Caco-2 (cell line): ENCODE results near the gene ATP23. TPM values are rescaled to one million over a fixed set of nuclear protein-coding genes. Genes with fewer than 3 reads are reported as not detected.

Experiments used
- BruUV-seq: library from RNA; stranded (reverse); fragments of 400-500 nt; replicated peaks from 2 replicates; lab custom pipeline; 2021; lab: Mats Ljungman, UMichigan
- CTCF ChIA-PET: fragments of 300-600 bp; sonication (Branson Sonifier 250); formaldehyde crosslinking; loops from one replicate; lab custom pipeline; 2022; ENCODE audit warnings: antibody characterized with exemption; lab: Charles Lee
- POLR2A ChIA-PET: fragments of 300-600 bp; sonication (Branson Sonifier 250); formaldehyde crosslinking; loops from one replicate; lab custom pipeline; 2022; ENCODE audit warnings: antibody characterized with exemption; lab: Charles Lee
- DNase-seq, 2 experiments: peaks; one replicate each; pipeline versions ENCODE4 v3.0.0 to v3.0.0-alpha.2; 2020 to 2022
- H3K27me3 ChIP-seq: replicated peaks from 2 replicates; pipeline ENCODE4 v1.6.0; 2011; ENCODE audit warnings: low read length; ENCODE audit not compliant: control insufficient read depth, insufficient read depth
- H3K36me3 ChIP-seq: 2 replicates; pipeline ENCODE4 v1.5.1; 2011; ENCODE audit warnings: low read length; ENCODE audit not compliant: control insufficient read depth, insufficient read depth
- H3K4me1 ChIP-seq: fragments of 250-450 bp; sonication (Bioruptor Pico); 2 replicates; pipeline ENCODE4 v1.5.1; 2020; ENCODE audit warnings: mild to moderate bottlenecking
- H3K4me3 ChIP-seq: 2 replicates; pipeline ENCODE4 v1.5.1; 2011; ENCODE audit warnings: low read depth, mild to moderate bottlenecking, control low read depth, low read length
- H3K9me3 ChIP-seq: fragments of 250-450 bp; sonication (Bioruptor Pico); 2 replicates; pipeline ENCODE4 v1.5.1; 2020; ENCODE audit warnings: mild to moderate bottlenecking, moderate library complexity
- H3K27ac Mint-ChIP-seq: one replicate; pipeline ENCODE4 v1.8.0; 2022; ENCODE audit warnings: mixed read lengths; ENCODE audit not compliant: unreplicated experiment
- H3K27me3 Mint-ChIP-seq: one replicate; pipeline ENCODE4 v1.8.0; 2022; ENCODE audit warnings: mixed read lengths; ENCODE audit not compliant: insufficient read depth, unreplicated experiment
- H3K36me3 Mint-ChIP-seq: one replicate; pipeline ENCODE4 v1.8.0; 2022; ENCODE audit warnings: mild to moderate bottlenecking, mixed read lengths; ENCODE audit not compliant: insufficient read depth, unreplicated experiment
- H3K4me1 Mint-ChIP-seq: one replicate; pipeline ENCODE4 v1.8.0; 2022; ENCODE audit warnings: low read depth, mixed read lengths; ENCODE audit not compliant: unreplicated experiment
- H3K4me3 Mint-ChIP-seq: one replicate; pipeline ENCODE4 v1.8.0; 2022; ENCODE audit warnings: mild to moderate bottlenecking, moderate library complexity, mixed read lengths; ENCODE audit not compliant: unreplicated experiment
- H3K9me3 Mint-ChIP-seq: one replicate; pipeline ENCODE4 v1.8.0; 2022; ENCODE audit warnings: mixed read lengths; ENCODE audit not compliant: unreplicated experiment
- intact Hi-C: fragments of 100-400 bp; cut with micrococcal nuclease; formaldehyde crosslinking; loops from one replicate; pipeline ENCODE4 v1.10.0; 2022; ENCODE audit not compliant: unreplicated experiment
- total RNA-seq: library from RNA; stranded (reverse); gene quantifications from 2 replicates; pipeline ENCODE4 v1.2.3, GENCODE V29; 2022
- TF ChIP-seq, protein P1 (sequence below), 2 experiments: fragments of 200-600 bp in 1 of 2; IDR thresholded peaks; 1 replicate in 1 of 2; 2 replicates in 1 of 2; pipeline versions ENCODE4 v1.5.1 to v1.8.0; 2011 to 2022; ENCODE audit warnings: antibody characterized with exemption in 1 of 2, control low read depth in 1 of 2, inconsistent platforms in 1 of 2, low read depth in 1 of 2, low read length in 1 of 2, mild to moderate bottlenecking in 1 of 2, moderate library complexity in 1 of 2; ENCODE audit not compliant: insufficient read depth in 1 of 2, severe bottlenecking in 1 of 2, unreplicated experiment in 1 of 2

ATP23 gene
- total RNA-seq, 1 experiment from 2014 or later, result 6.6 TPM

- Histone ChIP-seq H3K4me1 (no peaks in the 10 kb centered on the region), H3K36me3 (no peaks in the 10 kb centered on the region), H3K9me3 (no peaks in the 10 kb centered on the region), H3K4me3 (no peak overlapping the region), H3K27me3 (no peaks in the 10 kb centered on the region)
- DNase-seq, result no peak
- no peaks in the 10 kb centered on the region for H3K36me3 Mint-ChIP-seq
- TF ChIP-seq, protein P1, sequence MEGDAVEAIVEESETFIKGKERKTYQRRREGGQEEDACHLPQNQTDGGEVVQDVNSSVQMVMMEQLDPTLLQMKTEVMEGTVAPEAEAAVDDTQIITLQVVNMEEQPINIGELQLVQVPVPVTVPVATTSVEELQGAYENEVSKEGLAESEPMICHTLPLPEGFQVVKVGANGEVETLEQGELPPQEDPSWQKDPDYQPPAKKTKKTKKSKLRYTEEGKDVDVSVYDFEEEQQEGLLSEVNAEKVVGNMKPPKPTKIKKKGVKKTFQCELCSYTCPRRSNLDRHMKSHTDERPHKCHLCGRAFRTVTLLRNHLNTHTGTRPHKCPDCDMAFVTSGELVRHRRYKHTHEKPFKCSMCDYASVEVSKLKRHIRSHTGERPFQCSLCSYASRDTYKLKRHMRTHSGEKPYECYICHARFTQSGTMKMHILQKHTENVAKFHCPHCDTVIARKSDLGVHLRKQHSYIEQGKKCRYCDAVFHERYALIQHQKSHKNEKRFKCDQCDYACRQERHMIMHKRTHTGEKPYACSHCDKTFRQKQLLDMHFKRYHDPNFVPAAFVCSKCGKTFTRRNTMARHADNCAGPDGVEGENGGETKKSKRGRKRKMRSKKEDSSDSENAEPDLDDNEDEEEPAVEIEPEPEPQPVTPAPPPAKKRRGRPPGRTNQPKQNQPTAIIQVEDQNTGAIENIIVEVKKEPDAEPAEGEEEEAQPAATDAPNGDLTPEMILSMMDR (IDR thresholded peaks at IDR 0.05; ENCODE audit: insufficient read depth in 1 of 2, low read depth in 1 of 2, low read length in 1 of 2, severe bottlenecking in 1 of 2, unreplicated experiment in 1 of 2), result no peak
- no TSS peak for BruUV-seq
- POLR2A ChIA-PET, result no interaction called here
- no peaks in the 10 kb centered on the region for H3K27me3 Mint-ChIP-seq
- H3K4me3 Mint-ChIP-seq, result no peak overlapping the region
- no peak overlapping the region for H3K27ac Mint-ChIP-seq
- CTCF ChIA-PET, result interaction anchor here (0.6 kb wide), 1 partner anchor 24 kb away, joined by 4 read pairs; no protein-coding TSS in a partner anchor
- peaks cover 8% of the 10 kb centered on the region for H3K4me1 Mint-ChIP-seq
- H3K9me3 Mint-ChIP-seq, result no peaks in the 10 kb centered on the region
- intact Hi-C loops, result no loop called here
These were observed 3.1 kb downstream of the ATP23 start for GRCh38 chr12:57944313-57945023.

DNA sequence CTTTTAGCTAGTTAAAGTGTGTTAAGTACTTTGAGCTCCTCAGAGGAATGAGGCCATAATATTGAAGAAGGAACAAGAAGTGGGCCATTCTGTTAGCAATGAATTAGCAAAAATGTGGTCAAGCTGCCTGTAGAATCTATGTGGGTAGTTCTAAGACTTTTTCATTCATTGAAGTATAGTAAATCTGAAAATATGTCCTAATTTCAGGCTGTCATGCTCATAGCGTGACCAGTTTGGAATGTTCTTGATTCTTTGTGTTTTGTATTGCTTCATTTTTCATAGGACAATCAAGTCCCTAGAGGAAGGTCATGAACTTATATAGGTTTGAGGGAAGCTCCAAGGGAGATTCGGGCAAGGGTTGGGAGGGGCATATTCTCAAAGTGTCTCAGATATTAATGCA, 11.4 kb downstream of the ATP23 start:
- H3K27me3 Mint-ChIP-seq, result no peaks in the 10 kb centered on the region
- H3K4me3 ChIP-seq, result no peak overlapping the region
- H3K9me3 ChIP-seq, result no peaks in the 10 kb centered on the region
- no TSS peak for BruUV-seq
- no peak overlapping the region for H3K4me3 Mint-ChIP-seq
- CTCF ChIA-PET, result no interaction called here
- no peaks in the 10 kb centered on the region for H3K9me3 Mint-ChIP-seq
- no peaks in the 10 kb centered on the region for H3K27me3 ChIP-seq
- no peaks in the 10 kb centered on the region for H3K4me1 ChIP-seq
- no peak for DNase-seq
- TF ChIP-seq, protein P1 (IDR thresholded peaks at IDR 0.05; ENCODE audit: insufficient read depth in 1 of 2, low read depth in 1 of 2, low read length in 1 of 2, severe bottlenecking in 1 of 2, unreplicated experiment in 1 of 2), result no peak
- intact Hi-C loops, result no loop called here
- no peak overlapping the region for H3K27ac Mint-ChIP-seq
- H3K36me3 ChIP-seq, result no peaks in the 10 kb centered on the region
- POLR2A ChIA-PET, result interaction anchor here (0.6 kb wide), 1 partner anchor 11 kb away, joined by 3 read pairs; the partner anchor contains the start of gene ATP23
- H3K36me3 Mint-ChIP-seq, result no peaks in the 10 kb centered on the region
- no peaks in the 10 kb centered on the region for H3K4me1 Mint-ChIP-seq

GRCh38 chr12:57954768-57955167, 13.4 kb downstream of the ATP23 start:
- ChIA-PET CTCF (no interaction called here), POLR2A (no interaction called here)
- Mint-ChIP-seq H3K4me1 (no peaks in the 10 kb centered on the region), H3K36me3 (no peaks in the 10 kb centered on the region), H3K27ac (no peak overlapping the region), H3K27me3 (no peaks in the 10 kb centered on the region), H3K4me3 (no peak overlapping the region), H3K9me3 (peaks cover 15% of the 10 kb centered on the region)
- no peak for DNase-seq
- no peaks in the 10 kb centered on the region for H3K4me1 ChIP-seq
- no peaks in the 10 kb centered on the region for H3K27me3 ChIP-seq
- no peaks in the 10 kb centered on the region for H3K9me3 ChIP-seq
- intact Hi-C loops, result no loop called here
- BruUV-seq, result no TSS peak
- H3K4me3 ChIP-seq, result no peak overlapping the region
- TF ChIP-seq, protein P1 (IDR thresholded peaks at IDR 0.05; ENCODE audit: insufficient read depth in 1 of 2, low read depth in 1 of 2, low read length in 1 of 2, severe bottlenecking in 1 of 2, unreplicated experiment in 1 of 2), result no peak
- no peaks in the 10 kb centered on the region; the same call in 1 of the 2 replicates for H3K36me3 ChIP-seq
